Cardiac septum (tissue), 1 donor: ENCODE measurements around the gene MOSPD3. TPM values are rescaled to one million over a fixed set of nuclear protein-coding genes. Genes with fewer than 3 reads are reported as not detected.
"Not testable (repeated sequence)": the region's sequence is repeated elsewhere in the genome, so short reads cannot be mapped to it uniquely, and the experiment has no call there.

ENCODE experiments used
- DNase-seq: peaks from one replicate; pipeline ENCODE4 v3.0.0-alpha.2; 2020; ENCODE audit warnings: low spot score
- intact Hi-C: fragments of 100-400 bp; cut with DNase I; formaldehyde crosslinking; loops from one replicate; pipeline ENCODE4 v1.14.0; 2022
- long read RNA-seq: library from polyadenylated mRNA; unstranded; transcript quantifications from one replicate; pipeline ENCODE4 v2.0.0, GENCODE V29; 2021
- total RNA-seq: library from RNA; stranded (reverse); fragmentation: NEBNext Ultra II Directional; extraction: Animal tissue kit (Norgen Biotek cat#: 25700); gene quantifications from one replicate; pipeline ENCODE4 v1.2.1, GENCODE V29; 2021
- donor health status: DM: no; HTN: no; CAD: no.

Gene MOSPD3, protein sequence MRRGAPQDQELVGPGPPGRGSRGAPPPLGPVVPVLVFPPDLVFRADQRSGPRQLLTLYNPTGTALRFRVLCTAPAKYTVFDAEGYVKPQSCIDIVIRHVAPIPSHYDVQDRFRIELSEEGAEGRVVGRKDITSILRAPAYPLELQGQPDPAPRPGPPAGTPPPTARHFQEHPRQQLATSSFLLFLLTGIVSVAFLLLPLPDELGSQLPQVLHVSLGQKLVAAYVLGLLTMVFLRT
- total RNA-seq, result 9.2 TPM
- long read RNA-seq, transcript MOSPD3-203 (5 exons, 1,191 nt), result major isoform, 7 of 11 reads
- long read RNA-seq, partial matches to known transcripts, result 0 of 11 reads
- long read RNA-seq, other reads (novel, unspliced or antisense), result 2 of 11 reads

DNA sequence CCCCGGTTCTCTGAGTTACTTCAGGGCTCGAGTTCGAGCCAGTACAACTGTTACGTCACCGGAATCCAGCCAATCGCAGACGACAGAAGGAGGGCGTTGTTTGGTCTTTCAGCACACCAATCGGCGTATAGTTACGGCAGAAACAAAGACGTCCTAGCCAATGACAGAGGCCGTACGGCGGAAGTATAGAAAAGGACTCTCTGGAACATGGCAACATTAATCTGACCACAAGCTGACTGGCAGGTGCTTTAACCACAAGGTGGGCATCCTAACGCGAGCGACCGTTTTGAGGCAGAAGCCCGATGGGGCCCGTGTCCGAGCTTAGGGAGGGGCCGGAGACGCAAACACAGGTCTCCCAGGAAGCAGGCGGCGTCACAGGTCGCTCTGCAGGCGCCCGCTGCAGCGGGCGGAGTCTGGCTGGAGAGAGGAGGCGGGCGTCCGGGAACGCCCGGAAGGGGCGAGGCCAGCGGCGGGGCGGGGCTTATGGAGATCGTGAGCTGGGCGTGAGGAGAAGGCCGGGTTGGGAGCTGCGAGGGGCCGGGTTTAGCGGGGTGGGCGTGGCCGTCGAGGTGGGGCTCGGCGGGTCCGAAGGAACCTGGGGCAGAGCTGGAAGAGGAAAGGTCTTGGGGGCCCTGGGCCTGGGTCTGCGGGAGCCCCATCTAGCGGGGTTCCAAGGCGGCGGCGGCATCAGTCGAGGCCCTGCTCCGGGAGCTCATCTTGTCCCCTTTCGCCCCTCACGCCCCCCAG, at the start of gene MOSPD3:
Gene MOSPD3, plus strand, starts transcription at position 558 of the 747 bp plus-strand sequence. CDS start 252 bp downstream, outside the sequence.
- intact Hi-C loops, result loop anchor here (1.0 to 2.0 kb wide), 2 partner anchors 26 to 61 kb away; partner anchors contain the start of genes FBXO24, GNB2 and LRCH4
- peak; percentile 99 for DNase-seq

- DNase-seq, result no peak
- intact Hi-C loops, result no loop called here
These were observed 49.2 kb upstream of the MOSPD3 start for GRCh38 chr7:100563100-100563564.

DNA sequence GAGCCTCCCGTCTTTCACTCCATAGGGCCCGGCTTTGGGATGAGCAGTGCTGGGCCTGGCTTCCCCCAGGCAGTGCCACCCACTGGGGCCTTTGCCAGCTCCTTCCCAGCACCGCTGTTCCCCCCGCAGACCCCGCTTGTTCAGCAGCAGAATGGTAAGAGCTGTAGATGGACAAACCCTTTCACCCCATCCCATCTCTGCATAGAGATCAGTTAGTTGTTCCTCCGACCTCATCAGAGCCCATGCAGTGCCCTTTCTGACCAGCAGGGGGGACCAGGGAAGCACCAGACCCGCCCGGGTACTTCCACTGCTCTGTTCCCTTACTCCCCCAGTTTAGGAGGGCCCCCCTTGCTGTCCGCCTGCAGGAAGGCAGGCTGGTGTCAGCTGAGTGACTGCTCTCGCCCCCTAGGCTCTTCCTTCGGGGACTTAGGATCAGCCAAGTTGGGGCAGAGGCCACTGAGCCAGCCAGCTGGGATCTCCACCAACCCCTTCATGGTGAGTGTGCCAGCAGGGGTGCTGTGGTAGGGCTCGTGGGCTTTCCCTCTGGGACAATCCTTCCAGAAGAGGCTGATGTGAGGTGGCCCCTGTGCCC, 48.4 kb upstream of the MOSPD3 start:
- intact Hi-C loops, result loop anchor here (1.0 kb wide), 1 partner anchor 127 kb away; no protein-coding TSS in a partner anchor
- peak; percentile 91 for DNase-seq

DNA sequence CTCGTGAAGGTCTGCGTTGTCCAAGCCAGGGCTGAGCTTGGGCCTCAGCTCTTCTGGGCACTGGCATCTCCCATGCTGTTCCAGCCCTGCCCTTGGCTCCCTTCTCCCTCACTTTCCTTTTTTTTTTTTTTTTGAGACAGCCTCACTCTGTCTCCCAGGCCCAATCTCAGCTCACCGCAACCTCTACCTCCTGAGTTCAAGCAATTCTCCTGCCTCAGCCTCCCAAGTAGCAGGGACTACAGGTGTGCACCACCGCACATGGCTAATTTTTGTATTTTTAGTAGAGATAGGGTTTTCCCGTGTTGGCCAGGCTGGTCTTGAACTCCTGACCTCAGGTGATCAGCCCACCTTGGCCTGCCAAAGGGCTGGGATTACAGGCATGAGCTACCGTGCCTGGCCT, 47.9 kb upstream of the MOSPD3 start:
- not testable (repeated sequence) for DNase-seq
- intact Hi-C loops, result loop anchor here (1.0 kb wide), 1 partner anchor 127 kb away; no protein-coding TSS in a partner anchor

DNA sequence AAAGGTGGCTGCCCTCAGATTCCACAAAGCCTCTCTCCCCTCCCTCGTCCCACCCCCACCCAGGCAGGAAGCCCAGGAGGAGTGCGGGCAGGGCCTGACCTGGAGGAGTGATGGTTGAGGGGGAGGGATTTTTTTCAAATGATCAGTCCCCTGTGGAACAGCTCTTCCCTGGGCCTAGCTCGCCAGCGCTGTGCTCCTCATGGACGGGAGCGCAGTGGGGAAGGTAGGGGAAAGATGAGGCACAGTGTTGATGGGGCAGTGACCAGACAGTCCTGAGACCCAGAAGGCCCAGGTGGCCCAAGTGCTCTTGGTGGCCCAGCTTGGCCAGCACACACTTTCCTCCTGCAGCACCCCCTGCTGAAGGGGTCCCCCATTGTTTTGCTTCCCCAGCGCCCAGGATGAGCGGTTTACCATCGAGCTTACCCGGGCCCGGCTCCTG, 47.2 kb upstream of the MOSPD3 start:
- intact Hi-C loops, result no loop called here
- no peak for DNase-seq

DNA sequence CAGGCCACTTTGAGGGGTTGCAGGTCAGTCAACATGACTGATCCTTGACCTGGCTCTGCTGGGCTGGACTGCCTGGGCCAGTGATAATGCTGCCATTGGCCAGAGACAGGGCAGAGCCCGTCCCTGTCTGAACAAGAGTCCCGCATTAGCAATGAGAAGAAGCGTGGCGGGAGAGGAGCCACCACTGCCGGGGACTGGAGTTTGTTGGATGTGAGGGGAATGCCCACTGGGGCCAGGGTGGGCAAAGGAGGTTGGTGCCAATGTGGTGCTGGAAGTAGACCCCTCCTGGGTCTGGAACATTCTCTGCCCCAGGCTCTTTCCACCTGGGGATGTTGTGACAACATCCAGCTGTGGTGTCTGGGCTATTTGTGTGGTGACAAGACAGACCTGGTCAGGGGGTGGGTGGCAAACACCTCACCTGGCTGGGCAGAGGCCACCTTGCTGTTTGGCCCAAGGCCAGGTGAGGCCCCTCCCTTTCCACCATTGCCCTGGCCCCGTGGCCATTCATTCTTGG, 46.3 kb upstream of the MOSPD3 start:
- intact Hi-C loops, result no loop called here
- no peak for DNase-seq

DNA sequence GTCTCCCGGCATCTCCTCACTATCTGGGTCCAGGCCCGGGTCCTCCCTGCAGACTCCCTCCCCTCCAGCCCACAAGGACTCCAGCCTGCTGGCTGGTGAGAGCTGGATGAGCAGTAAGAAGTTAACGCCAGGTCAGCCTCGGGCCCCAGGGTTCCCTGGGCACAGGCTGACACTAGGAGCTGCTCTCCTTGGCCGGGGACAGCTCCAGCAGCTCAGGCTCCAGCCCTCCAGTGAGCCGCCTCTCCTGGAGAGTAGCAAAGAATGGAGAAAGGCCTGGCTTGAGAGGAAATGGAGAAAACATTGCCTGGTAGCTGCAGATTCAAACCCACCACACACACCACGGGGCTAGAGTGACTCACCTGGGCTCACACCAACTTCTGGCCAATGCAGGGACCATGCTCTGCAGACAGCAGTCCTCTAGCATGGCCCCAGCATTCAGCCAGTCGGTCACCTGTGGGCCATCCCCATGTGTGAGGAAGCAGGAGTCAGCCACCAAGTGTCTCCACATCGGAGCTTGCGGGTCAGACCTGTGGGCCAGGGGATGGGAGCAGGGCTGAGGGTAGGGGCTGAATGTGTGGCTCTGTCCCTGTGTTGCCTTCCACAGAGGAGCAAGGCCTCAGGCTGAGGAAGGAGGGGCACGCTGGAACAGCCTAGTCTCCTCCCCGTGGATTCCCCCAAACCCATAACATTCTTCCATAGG, 45.2 kb upstream of the MOSPD3 start:
- DNase-seq, result no peak
- intact Hi-C loops, result no loop called here

DNA sequence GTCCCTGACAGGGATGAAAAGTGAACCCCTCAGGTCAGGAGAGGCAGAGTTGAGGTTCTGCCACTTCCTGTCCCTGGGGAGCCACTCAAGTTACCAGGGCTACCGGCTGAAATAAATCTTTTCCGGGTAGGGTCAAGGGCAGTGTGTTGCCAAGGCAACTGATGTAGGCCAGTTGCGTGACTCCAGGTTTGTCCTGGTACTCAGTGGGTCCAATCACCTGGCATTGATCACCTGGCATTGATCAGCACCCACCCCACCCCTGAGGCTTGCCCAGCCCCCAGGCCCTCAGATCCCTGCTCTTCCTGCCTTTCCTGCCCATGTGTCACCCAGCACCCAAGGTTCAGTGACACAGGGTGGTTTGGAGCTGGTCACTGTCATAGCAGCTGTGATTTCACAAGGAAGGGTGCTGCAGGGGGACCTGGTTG, 44.6 kb upstream of the MOSPD3 start:
- no peak for DNase-seq
- intact Hi-C loops, result no loop called here

DNA sequence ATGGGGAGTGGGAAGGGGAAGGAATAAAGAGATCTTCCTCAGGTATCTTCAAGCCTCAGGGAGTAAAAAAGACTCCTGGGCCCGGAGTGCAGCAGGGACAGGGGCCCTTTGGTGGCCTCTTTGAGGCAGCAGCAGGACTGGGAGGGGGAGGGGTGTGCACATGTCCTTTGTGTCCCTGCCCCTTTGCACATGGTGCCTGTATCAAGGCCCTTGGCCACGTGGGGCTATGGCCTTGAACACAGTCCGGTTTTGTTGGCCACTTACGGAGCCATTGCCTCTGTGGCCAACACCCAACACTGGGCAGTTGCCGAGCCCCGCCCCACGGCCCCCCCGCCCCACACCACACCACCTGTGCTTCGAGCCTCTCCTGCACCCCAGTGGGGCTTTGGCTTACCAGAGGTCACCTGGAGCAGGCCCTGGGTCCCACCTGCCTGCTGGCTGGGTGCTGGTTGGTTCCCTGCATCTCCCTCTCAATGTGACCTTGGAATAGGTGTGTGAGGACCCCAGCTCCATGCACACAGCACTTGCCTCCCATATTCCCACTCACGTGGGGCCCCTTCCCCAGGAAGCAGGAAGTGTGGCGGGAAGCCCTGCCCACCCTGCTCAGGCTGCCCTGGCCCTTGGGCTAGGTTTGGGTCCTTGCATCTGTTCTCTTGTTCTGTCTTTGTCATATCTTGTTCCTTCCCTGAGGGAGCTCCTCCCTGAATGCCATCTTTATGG, 44.0 kb upstream of the MOSPD3 start:
- intact Hi-C loops, result no loop called here
- DNase-seq, result no peak

DNA sequence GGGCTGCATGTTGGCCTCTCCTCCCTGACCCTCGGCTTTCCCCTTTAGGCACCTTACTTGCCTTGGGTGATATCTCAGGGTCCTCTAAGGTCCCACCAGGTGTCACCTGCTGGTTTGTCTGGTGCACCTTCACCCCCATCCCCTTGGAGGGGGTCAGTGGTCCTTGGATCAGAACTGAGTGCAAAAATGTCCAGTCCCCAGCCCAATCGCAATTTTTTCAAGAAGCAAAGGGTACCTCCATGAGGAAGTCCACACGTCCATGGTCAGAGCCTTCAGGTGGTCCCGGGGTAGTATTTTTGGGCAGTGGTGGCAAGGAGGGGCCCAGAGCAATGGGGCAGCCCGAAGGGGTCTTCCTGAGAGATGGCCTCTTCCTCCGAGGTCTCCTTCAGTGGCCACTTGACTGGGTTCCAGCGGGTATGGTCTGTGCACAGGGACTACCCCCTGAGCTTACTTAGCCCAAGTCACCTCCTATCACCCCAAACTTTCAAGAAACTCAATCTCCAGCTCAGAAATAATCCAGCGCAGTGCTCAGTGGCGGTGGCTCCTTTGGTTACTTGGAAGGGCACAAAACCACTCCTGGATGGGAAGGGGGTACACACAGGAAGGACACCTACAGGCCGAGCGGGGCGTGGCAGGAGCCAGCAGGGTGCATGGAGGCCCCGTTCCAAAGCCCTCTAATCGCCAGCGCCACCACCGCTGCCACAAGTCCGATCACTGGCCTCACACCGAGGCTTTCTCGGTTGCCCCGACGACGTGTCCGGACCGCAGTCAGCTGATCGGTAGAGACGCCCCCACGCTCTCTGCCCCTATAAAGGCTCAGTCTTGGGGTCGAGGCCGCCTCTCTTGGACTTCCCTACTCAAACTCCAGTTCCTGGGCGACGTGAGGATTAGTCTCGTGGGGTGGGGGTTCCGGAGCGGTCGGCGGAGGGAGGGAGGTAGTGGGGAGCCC, 43.2 kb upstream of the MOSPD3 start:
- no peak for DNase-seq
- intact Hi-C loops, result no loop called here

- intact Hi-C loops, result no loop called here
- no peak for DNase-seq
These were observed 41.1 kb upstream of the MOSPD3 start for GRCh38 chr7:100570954-100571828.

DNA sequence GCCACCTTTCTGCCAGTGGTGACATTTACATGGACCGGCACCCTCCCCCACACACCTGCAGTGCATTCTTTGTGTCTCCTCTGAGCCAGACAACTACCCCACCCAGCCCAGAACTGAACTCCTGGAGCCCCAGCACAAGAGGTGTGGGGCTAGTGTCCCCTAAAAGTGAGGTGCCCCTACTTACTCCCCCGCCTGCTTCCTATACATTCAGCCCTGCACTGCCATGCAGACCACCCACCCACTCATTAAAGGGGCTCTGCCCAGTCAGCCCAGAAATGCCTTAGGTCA, 40.6 kb upstream of the MOSPD3 start:
- no peak for DNase-seq
- intact Hi-C loops, result no loop called here

GRCh38 chr7:100572281-100572948, 39.9 kb upstream of the MOSPD3 start:
- no peak for DNase-seq
- intact Hi-C loops, result no loop called here

DNA sequence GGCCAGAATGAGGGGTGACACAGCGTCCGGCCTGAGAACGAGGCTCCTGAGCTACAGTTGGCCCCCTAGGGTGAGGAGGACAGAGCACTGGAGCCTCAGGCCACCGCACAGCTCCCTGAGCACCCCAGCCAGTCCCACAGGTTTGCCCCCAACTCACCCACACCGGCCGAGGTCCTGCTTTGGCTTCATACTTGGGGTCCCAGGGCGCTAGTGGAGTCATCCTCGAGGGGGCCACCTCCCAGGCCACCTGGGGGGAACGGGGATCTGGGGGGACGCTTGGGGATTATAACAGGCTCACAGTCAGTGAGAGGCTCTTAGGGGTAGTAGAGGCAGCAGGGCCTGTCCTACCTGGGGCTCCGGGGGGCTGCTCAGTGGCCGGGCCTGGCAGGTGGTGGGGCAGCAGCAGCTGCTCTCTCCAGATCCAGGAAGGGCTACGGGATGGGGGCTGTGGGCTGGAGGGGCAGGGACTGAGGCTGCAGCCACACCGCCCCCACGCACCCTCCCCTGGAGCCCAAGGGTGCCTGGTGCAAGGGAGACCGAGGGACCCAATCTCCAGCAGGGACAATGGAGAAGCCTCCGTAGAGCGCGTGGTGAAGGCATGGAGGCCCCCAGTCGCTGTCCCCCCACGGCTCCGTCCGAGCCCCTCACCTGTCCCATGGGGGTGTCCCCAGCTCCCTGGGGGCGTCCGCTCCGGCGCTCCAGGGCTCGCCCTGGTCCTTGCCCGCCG, 39.2 kb upstream of the MOSPD3 start:
- intact Hi-C loops, result no loop called here
- no peak for DNase-seq

GRCh38 chr7:100573691-100574361, 38.5 kb upstream of the MOSPD3 start, which contains the start of gene SAP25:
TSS of gene SAP25 (minus strand) at chr7:100573900. CDS start at chr7:100573742, 158 bp downstream.
- intact Hi-C loops, result no loop called here
- DNase-seq, result no peak
